HG03378 (cell line): ENCODE data around the gene ECPAS.
"Not testable (repeated sequence)": the region's sequence is repeated elsewhere in the genome, so short reads cannot be mapped to it uniquely, and the experiment has no call there.

Source experiments
- ATAC-seq: cut with Tn5 transposase; IDR thresholded peaks from one replicate; pipeline ENCODE4 v1.9.1; 2021; ENCODE audit warnings: mild to moderate bottlenecking, moderate library complexity; ENCODE audit not compliant: unreplicated experiment

The ECPAS gene

DNA sequence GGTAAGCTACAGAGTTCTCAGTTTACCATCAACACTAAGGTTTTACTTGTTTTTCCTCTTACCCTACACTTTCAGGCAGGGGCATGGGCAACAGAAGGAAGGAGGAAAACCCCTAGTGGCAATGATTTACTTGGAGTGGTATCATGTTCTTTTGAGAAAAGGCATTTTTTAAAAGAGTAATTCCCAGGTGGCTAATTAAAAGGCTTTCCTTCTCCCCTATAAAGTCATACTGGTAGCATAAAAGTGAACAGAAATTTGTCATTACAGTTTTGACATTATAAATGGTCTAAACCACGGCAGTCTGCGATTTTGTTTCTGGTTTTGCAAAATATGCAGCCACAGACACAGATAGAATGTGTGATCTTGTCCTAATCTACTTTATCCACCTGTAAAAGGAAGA, 123.3 kb downstream of the ECPAS start:
- peak; percentile 54 for ATAC-seq

DNA sequence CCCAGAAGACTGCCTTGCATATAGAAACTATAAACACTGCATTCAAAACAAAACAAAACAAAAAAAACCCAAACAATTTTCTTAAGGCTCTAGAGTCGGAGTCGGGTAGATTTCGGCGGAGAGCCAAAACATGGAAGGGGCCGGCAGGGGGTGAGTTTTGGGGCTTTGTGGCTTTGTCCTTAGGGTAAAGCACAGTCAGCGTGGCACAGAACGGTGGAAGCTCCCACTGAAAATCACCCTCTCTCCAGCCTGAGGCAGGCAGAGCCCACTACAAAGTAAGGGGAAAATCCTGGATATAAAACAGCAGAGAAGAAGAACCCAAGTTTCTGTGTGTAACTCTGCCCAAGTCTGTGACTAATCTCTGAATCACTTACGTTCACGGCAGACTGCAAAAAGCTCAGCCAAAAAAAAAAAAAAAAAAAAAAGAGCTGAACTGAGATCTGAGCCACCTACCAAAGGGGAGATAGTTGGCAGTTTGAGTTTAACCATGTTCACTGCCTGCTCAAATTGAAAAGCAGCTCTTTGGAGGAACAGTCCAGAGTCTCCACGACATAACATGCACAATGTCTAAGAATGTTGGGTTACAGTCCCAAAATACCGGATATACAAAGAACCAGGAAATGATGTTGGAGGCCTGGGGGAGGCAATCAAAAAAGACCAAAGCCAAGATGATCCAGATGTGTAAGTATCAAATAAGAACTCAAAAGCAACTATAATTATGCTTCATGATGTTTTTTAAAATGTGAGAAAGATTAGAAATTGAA, 127.5 kb downstream of the ECPAS start:
- no peak for ATAC-seq

DNA sequence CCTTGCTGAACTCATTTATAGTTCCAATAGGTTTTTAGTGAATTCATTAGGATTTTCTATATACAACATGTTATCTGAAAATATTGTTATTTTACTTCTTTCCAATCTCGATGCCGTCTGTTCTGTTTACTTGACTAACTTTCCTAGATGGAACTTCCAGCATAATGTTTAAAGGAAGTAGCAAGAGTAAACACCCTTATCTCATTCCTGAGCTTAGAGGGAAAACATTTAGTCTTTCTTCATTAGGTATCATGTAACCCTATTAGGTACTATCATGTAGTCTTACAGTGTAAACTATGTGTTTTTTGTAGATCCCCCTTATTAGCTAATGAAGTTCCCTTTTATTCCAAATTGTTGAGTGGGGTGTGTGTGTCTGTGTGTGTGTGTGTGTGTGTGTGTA, 131.6 kb downstream of the ECPAS start:
- no peak for ATAC-seq

DNA sequence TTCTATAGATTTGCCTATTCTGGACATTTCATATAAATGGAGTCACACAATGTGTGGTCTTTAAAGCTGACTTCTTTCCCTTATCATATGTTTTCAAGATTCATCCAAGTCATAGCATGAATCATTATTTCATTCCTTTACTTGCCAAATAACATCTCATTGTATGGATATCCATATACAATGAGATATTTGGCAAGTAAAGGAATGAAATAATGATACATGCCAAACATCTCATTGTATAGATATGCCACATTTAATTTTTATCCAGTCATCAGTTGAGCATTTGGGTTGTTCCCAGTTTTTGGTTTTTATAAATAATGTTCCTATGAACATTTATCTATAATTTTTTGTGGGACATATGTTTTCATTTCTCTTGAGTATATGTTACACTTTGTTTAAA, 133.6 kb downstream of the ECPAS start:
- ATAC-seq: no peak

DNA sequence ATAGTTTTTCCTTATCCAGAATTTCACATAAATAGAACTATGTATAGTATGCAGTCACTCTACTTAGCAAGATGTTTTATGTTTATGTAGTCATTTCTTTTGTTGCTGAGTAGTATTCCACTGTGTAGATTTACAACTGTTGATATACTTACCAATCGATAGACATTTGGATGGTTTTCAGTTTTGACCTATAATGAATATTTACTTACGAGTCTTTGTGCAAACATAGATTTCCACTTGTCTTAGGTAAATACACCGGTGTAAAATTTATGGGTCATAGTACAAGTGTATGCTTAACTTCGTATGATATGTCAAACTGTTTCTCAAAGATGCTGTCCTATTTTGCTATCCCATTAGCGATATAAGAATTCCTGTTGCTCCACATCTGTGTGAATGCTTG, 134.4 kb downstream of the ECPAS start:
- no peak for ATAC-seq

DNA sequence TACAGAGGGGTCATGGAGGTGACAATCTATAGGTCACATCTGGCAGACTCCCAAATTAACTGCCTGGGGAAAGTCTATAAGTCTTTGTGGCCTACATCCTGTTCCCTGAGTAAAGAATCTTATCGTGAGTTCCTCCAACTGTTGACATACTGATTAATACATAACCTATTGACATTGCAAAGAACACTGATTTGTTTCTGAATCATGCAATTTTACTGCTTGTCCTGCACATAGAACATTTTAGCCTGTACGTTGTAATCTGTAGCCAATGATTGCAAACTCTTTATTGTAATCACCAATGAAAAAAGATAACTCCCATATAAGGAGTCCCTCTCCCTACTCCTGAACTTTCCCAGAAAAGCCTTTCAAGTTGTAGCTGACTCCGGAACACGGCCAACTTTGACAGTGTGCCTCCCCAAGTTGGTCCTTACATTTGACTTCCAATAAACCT, 135.3 kb downstream of the ECPAS start:
- no peak for ATAC-seq

DNA sequence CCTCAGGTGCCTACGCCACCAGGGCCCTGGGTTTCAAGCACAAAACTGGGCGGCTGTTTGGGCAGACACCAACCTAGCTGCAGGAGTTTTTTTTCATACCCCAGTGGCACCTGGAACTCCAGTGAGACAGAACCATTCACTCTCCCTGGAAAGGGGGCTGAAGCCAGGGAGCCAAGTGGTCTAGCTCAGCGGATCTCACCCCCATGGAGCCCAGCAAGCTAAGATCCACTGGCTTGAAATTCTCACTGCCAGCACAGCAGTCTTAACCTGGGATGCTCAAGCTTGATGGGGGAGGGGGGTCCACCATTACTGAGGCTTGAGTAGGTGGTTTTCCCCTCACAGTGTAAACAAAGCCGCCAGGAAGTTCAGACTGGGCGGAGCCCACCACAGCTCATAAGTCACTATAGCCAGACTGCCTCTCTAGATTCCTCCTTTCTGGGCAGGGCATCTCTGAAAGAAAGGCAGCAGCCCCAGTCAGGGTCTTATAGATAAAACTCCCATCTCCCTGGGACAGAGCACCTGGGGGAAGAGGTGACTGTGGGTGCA, 149.8 kb downstream of the ECPAS start:
- not testable (repeated sequence) for ATAC-seq

DNA sequence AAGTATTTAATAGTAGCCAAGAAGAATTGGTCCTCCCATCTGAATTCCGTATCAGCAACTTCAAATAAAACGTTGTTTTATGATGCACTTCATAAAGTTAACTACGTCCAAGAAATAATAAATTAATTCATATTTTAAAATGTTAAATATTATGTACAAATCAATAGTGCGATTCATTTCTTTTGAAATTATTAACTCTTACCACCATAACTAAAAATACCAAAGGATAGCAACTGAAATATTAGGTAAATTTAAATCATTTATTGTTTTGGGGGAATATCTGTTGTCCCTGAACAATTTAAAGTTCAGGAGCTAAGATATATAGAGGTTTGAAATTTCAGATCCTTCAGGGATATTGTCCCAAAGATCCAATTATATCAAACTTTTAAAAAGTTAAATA, 154.1 kb downstream of the ECPAS start, which contains the start of gene OR2K2:
Gene OR2K2 (minus strand): TSS at position 101 of the 400 bp plus-strand sequence. CDS start 1,791 bp downstream, outside the sequence.
- no peak for ATAC-seq

DNA sequence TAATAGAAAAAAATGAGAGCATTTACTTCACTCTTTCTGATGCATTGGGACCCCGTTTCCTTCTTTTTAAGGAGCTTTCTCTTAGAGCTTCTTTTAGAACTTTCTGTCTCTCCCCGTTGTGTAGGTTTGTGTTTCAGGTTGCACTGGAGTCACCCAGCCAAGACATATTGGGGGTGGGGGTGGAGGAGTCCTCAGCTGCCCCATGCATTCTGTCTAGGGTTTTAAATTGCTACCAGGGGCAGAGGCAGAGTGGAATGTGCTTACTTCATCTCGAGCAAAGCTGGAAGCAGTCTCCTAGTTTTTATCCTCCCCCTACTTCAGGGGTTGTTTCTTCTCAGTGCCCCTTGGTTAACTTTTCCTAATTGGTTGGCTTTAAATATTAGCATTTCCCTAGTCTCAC, 163.6 kb downstream of the ECPAS start:
- no peak for ATAC-seq

DNA sequence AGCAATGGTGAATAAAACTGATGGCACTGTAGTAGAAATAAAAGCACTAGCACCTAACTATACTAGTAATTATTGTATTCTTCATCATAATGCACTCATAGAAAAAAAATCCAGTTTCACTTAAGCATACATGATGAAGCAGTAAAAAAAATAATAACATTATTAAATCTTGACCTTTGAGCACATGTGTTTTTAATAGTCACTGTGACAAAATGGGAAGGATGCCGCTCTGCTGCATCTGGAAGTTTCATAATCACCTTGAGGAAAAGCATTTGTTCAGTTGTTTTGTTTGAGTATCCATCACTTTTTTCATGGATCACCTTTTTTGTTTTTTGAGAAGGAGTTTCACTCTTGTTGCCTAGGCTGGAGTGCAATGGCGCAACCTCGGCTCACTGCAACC, 167.4 kb downstream of the ECPAS start:
- no peak for ATAC-seq
